NCI-H1694 treated with DMSO at 0.1 percent for 48 hours (cell line): Measurements from ENCODE around the gene CHD9.
"Not testable (repeated sequence)": the region's sequence is repeated elsewhere in the genome, so short reads cannot be mapped to it uniquely, and the experiment has no call there.

ENCODE experiments used
- DNase-seq: peaks from one replicate; lab custom pipeline; 2025; lab: John Stamatoyannopoulos, UW

The CHD9 gene

DNA sequence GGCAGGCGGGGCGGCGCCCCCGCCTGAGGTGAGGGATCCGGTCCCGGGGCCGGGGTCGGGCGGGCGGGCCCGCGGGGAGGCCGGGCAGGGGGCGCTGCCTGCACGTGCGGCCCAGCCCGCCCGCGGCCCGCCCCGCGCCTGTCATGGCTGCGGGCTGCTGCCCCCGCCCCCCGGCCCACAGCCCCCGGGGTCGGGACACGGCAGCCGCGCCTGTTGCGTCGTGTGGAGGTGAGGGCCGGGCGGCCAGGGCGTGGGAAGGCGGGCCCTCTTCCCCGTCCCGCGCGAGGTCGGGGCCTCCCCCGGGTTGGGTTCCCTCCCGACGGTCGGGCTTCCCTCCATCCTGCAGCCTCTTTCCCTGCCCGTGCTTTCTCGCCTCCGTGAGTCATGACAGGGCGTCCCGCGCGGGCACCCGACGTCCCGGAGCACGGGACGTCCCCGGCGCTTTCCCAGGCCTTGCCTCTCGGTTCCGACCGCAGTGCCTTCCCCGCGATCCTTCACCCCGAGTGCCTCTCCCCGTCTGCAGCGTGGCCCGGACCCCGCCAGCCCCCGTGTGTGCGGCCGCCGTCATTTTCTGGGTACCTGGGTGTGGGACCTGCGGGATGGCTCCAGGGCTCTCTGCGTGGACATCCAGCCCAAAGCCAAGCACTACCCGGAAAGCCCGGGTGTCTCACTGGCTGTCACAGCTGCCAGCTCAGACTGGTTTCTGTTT is 76.7 kb downstream of the CHD9 start:
- no peak for DNase-seq

DNA sequence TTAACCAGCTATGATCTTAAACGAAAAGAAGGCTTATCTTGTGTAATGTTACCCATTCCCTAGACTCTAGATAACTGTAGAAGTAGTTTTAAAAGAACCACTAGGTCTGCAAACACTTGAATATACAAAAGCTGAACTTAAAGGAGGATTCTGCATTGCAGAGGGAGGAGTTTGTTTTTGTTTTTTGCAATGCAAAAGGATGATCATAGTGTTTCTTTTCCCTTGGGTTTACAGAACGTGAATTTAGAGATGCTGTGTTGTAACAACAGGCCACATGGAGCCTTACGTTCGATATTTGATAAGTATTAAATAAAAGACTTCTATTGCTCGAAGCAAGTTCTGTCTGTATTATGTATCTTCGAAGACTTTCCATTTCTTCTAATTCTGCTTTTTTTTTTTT is 77.6 kb downstream of the CHD9 start:
- no peak for DNase-seq

DNA sequence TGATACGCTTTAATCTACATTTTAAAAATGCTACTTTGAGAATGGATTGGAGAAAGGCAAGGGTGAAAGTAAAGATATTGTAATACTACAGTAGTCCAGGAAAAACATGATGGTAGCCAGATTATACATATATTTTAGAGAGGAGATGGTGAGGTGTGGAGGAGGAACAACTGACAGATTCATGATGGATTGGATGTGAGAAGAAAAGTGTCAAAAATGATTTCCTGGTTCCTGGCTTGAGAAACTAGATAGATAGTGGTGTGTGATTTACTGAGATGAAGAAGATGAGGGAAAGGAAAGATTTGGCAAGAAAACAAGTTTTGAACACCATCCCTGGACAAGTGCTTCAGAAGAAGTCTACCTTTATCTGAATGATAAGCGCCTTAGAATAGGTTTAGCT is 80.5 kb downstream of the CHD9 start:
- no peak for DNase-seq

DNA sequence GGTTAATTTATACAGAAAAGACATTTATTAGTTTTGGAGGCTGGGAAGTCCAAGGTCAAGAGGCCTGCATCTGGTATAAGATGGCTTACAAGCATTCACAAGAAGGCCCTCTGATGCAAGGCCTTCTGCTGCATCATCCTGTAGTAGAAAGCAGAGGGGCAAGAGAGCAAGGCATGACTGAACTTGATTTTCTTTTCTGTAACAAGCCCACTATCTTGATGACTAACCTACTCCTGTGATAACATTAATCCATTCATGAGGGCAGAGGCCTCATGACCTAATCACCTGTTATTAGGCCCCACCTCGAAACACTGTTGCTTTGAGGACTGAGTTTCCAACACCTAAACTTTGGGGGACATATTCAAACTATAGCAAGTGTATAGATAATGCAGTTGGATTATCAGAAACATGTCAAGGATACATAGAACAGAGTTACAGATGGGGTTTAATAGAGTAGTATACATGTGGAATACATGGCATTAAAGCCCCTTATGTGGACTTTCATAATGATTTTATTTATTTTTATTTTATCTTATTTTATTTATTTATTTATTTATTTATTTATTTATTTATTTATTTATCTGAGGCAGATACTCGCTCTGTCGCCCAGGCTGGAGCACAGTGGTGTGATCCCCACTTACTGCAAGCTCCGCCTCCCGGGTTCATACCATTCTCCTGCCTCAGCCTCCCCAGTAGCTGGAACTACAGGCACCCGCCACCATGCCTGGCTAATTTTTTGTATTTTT is 88.2 kb downstream of the CHD9 start:
- DNase-seq: no peak

DNA sequence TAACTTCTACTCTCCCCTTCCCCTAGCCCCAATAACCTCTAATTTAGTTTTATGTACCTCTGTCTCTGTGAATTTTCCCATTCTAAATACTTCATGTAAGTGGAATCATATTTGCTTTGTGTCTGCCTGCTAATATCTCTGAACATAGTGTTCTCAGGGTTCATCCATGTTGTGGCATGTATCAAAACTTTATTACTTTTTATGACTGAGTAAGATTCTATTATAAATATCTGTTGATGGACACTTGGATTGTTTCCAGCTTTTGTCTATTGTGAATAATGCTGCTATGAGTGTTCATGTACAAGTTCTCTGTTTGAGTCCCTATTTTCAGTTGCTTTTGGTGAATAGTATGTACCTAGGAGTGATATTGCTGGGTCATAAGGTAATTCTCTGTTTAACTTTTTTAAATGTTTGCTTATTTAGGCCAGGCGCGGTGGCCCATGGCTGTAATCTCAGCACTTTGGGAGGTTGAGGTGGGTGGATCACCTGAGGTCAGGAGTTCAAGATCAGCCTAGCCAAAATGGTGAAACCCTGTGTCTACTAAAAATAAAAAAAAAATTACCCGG is 92.8 kb downstream of the CHD9 start:
- DNase-seq: no peak

DNA sequence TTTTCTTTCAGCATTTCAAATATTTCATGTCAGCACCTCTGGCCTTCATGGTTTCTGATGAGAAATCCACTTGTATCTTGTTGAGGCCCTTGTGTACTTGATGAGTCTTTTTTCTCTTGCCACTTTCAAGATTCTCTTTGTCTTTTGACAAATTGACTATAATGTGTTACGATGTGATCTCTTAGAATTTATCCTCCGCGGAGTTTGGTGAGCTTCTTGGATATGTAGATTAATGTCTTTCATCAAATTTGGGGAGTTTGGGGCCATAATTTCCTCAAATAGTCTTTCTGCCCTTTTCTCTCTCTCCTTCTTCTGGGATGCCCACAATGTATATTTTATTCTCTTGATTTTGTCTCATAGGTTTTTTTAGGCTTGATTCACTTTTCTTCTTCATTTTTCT is 96.0 kb downstream of the CHD9 start:
- DNase-seq: no peak

DNA sequence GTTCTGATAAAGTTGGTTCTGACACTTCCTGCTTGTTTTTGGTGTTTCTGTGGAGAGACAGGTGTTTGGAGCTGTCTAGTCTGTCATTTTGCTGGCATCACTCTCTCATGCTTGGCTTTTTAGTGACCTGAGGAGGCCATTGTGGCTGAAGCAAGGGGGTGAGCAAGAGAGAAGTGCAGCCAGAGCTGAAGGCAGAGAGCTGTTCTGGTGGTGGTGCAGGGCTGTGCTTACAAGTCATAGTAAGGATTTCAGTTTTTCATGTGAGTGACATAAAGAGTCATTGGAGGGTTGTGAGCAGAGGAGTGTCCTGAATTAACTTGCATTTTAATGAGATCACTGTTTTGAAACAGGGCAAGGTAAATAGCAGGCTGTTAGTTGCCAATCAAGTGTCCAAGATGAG is 97.5 kb downstream of the CHD9 start:
- DNase-seq: no peak

DNA sequence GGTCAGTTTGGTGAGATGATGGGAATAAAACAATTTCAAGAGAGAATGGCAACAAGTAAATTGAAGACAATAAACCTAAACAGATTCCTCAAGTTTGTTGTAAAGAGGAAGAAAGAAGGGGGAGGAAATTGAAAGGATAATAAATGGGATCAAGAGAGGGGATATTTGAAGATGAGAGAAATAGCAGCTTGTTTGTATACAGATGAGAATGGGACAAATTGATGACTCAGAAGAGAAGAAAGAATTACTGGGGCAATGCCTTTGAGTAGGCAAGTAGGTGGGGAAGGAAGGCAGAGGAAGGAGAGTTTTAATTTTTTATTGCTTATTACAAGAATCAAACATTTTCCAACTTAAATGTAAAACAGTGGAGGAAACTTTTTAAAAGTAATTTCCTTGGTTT is 98.3 kb downstream of the CHD9 start:
- no peak for DNase-seq

DNA sequence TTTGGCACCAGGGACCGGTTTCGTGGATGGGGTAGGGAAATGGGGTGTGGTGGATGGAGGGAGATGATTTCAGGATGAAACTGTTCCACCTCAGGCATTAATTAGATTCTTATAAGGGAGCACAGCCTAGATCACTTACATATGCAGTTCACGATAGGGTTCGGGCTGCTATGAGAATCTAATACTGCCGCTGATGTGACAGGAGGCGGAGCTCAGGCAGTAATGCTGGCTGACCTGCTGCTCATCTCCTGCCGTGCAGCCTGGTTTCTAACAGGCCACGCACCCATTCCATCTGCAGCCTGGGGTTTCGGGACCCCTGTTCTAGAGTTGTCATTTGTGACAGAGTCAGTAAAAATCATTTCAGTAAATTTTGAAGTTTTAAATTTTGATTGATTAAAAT is 99.7 kb downstream of the CHD9 start:
- no peak for DNase-seq

DNA sequence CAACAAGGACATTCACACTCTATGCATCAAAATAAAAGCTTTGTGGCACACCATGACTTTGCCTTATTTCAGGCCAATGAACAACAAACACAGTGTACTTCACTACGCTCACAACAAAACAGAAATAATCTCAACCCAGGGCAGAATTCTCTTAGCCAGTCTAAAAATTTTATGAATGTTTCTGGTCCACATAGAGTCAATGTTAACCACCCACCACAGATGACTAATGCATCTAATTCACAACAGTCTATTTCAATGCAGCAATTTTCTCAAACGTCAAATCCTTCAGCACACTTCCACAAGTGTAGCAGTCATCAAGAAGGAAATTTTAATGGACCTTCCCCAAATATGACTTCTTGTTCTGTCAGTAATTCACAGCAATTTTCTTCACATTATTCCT is 101.7 kb downstream of the CHD9 start:
- no peak for DNase-seq

DNA sequence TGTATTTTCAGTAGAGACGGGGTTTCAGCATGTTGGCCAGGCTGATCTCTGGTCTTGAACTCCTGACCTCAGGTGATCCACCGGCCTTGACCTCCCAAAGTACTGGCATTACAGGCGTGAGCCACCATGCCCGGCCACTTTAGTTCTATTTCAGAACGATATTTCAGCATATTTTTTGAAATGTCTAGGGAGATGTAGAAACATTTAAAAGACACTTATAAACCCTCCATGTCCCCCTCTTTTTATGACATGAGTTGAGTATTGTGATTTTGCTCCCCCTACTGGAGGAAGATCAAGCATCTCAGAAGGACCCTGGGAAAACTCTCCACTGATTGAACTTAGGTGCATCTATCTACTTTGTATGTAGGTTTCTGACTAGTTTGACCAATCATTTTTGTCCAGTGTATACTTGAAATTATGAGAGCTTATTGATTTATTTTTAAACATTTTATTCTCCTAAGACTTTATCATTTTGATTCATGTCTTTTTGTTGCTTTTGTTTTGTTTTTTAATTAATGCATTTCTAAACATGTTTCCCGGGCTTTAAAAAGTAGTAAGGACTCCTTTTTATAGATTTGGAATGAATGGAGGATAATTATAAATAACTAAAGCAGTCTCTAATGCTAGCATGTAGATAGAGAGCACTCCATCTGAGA is 105.1 kb downstream of the CHD9 start:
- peak; percentile 38 for DNase-seq

DNA sequence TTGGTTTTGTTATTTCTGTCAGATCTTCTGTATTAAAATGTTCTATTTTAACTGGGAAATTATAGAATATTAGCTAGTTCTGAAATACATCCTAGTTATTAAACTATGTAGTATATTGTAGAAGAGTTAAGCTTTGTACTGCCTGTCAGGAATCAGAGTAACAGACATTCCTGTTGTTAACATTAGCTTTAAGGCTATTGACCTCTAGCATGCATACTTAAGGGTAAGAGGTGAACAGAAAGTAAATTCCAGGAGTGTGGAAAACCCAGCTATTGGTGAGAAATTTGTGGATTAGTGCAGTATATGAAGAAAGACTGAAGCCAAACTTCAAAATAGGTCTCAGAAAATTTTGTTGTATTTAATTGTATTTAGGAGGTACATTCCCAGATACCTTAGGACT is 111.3 kb downstream of the CHD9 start:
- DNase-seq: no peak

DNA sequence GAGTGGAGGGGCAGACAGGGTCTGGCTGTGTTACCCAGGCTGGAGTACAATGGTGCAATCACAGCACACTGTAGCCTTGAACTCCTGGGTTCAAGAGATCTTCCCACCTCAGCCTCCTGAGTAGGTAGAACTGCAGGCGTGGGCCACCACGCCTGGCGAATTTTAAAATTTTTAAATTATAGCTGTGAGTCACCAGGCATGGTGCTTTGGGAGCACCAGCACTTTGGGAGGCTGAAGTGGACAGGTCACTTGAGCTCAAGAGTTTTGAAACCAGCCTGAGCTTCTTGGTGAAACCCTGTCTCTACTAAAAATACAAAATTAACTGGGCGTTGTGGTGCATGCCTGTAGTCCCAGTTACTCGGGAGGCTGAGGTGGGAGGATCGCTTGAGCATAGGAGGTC is 114.0 kb downstream of the CHD9 start:
- no peak for DNase-seq

DNA sequence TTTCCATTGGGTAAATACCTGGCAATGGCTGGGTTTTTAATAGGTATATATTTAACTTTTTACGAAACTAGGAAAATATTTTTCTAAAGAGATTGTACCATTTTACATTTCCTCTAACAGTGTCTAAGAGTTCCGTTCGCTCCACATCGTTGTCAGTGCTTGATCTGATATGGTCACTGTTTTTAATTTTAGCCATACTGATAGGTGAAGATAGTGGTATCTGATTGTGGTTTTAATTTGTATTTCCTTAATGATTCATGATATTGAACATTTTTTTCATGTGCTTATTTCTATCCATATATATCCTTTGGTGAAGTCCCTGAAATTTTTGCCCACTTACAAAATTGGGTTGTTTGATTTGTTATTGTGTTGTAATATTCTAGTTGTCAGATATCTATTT is 117.7 kb downstream of the CHD9 start:
- no peak for DNase-seq

DNA sequence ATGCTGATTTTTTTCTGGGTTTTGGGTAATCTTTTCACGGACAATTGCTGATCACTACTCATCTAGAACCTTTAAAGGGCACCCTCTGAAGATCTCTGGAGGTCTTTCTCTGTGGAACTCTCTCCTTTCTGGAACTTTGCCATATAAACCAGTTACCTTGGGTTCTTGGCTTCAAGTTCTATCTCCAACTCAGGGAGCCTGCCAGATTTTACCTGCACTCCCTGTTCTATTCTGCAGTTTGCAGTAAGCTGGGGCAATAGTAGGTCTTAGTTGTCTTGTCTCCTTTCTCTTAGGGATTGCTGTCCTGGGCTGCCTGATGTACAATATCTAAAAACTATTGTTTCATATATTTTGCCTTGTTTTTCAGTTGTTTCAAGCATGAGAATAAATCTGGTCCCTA is 120.3 kb downstream of the CHD9 start:
- DNase-seq: no peak

DNA sequence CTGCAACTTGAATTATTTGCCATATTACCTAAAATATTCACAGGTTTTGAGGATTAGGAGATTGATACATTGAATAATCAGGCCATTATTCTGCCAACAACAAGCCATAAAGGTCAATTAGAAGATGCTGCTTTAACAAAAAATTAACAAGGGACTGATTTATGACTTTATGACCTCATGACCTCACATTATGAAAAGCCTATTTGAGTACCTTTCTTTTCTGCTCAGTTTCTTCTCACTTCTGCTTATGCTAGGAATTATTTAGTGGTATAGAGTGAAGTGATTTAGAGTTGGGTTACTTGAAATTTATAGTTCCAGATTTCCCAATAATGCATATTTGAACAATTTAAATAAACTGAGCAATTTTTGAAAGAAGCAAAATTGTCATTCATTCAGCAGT is 121.6 kb downstream of the CHD9 start:
- DNase-seq: no peak

DNA sequence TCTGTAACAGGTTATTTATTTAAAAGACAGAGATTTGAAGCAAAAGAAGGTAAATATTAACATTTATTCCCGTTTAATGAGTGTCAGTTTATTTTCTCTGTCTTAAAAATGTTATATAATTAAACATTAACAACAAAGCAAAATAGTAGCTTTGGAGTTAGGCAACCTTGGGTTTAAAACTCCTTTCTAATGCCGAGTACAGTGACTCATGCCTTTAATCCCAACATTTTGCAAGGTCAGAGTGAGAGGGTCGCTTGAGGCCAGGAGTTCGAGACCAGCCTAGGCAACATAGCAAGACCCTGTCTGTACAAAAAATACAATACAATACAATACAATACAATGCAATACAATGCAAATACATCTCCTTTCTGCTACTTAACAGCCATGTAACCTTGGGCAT is 128.7 kb downstream of the CHD9 start:
- DNase-seq: no peak

DNA sequence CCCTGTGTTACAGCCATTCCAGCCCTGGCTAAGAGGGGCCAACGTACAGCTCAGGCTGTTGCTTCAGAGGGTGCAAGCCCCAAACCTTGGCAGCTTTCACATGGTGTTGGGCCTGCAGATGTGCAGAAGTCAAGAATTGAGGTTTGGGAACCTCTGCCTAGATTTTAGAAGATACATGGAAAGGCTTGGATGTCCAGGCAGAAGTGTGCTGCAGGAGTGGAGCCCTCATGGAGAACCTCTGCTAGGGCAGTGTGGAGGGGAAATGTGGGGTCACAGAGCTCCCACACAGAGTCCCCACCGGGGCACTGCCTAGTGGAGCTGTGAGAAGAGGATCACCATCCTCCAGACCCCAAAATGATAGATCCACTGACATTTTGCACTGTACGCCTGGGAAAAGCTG is 130.9 kb downstream of the CHD9 start:
- not testable (repeated sequence) for DNase-seq

DNA sequence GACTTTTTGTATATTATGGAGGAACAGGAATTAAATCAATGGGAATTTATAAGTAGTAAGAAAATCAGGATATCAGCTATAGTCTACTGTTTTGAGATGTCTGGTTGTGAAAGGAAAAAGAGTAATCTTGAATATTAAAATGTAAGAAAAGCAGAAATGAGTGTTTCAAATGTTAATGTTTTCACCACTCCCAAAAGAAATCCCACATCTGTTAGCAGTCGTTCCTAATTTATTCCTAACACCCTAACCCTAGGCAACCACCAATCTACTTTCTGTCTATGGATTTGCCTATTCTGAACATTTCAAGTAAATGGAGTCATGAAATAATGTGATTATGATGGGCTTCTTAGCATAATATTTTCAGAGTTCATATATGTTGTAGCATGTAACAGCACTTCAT is 133.0 kb downstream of the CHD9 start:
- no peak for DNase-seq

DNA sequence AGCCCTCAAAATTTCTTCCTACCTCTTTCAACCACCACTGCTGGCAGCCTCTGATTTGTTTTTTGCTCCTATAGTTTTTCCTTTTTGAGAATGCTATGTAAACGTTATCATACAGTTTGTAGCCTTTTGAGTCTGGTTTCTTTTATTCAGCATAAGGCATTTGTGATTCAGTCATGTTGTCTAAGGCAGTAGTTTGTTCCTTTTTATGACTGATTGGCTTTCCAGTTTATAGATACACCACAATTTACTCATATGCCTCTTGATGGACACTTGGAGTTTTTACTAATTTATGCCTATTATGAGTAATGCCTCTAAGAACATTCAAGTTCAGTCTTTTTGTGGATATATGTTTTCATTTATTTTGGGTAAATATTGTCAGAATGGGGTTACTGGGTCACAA is 136.6 kb downstream of the CHD9 start:
- no peak for DNase-seq

DNA sequence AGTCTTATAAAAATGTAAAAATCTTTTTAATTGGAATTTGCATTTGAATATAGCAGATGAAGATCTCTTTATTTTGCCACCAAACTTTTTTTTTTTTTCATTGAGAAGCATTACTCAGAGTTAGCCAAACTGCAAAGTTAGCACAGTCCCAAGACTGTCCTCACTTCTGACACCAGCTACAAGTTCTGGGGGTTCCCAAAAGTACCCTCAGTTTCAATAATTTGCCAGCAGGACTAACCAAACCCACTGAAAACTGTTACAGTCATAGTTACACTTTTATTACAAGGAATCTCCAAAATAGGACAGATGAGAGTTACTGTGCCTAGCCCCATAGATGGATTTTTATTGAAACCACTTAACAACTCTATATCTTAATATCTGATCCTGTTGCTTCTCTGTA is 144.1 kb downstream of the CHD9 start:
- no peak for DNase-seq

DNA sequence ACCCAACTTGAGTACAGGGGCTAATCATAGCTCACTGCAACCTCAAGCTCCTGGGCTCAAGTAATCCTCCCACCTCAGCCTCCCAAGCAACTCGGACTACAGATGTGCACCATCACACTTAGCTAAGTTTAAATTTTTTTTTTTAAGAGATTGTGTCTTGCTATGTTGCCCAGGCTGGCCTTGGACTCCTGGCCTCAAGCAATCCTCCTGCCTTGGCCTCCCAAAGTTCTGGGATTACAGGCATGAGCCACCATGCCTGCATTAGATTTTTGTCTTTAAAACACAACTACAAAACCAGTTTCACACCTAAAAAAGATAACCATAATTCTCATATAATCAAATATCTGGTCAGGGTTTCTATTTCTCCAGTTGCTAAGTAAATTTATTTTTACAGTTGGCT is 147.1 kb downstream of the CHD9 start:
- DNase-seq: no peak

DNA sequence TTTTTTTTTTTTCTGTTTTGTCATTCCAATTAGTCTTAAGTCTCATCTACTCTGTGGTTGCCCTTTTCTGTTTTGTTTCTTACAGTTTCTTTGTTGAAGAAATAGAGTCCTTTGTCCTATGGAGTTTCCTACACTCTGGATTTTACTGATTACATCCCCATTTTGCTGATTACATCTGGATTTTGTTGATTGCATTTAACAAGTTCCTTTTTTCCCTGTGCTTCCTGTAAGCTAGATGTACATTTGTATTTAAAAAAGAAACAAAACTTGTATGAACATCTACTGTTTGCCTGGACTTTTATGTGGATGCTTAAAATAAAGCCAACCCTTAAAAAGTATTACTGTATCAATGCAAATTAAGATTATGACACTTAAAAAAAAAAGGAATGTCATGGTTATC is 147.6 kb downstream of the CHD9 start:
- no peak for DNase-seq
